Activated CD4-positive, alpha-beta T cell treated with anti-CD3 and anti-CD28 coated beads, Interleukin-2, amount 50 U/mL, for 1 hour (primary cell): ENCODE data around the gene NAT8.
"Not testable (repeated sequence)": the region's sequence is repeated elsewhere in the genome, so short reads cannot be mapped to it uniquely, and the experiment has no call there.

ENCODE experiments used
- DNase-seq: peaks from one replicate; pipeline ENCODE4 v3.0.0-alpha.2; 2020

Gene NAT8

DNA sequence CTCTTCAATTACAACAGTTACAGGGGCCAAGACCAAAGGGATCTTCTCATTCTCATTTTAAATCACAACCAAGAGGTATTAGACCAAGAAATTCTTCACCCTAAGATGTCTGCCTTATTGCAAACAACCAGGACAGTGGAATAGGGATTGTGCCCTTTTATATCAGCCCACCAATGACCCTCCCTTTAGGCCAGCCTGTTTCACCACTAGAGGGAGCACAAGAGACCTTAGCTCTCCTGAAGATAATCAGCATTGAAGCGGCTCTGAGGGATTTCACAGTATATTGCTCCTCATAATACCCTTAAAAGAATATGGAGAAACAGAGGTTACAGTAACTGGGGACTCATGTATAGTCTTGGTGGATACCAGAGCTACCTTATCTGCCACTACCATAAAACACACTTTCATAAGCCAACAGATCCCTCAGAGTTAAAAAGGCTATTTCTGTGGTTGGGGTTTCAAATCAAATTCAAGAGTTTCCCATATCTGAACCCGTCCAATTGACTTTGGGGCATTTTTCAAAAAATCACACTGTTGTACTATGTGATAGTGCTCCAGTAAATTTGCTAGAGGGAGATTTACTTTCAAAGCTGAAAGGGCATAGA is 11.5 kb downstream of the NAT8 start:
- not testable (repeated sequence) for DNase-seq

GRCh38 chr2:73628493-73628892 is 13.7 kb downstream of the NAT8 start:
- DNase-seq: not testable (repeated sequence)

GRCh38 chr2:73626237-73626636 is 16.0 kb downstream of the NAT8 start:
- not testable (repeated sequence) for DNase-seq

DNA sequence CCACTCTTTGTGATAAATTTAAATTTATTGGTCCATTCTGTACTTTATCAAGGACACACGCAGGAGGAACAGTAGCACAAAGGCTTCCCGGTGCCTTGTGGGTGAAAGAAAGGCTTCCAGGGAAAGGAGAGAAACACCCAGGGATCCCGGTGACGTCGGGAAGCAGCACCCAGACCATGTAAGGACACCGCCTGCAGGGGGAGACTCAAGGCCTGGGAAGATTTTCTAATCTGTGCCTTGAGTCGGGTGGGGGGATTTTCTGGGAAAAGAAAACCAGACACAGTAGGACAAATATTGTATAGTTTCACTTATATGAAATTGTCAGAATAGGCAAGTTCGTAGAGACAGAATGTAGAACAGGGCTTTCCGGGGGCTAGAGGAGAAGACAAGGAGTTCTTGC is 17.6 kb downstream of the NAT8 start:
- DNase-seq: not testable (repeated sequence)

GRCh38 chr2:73624036-73624435 is 18.2 kb downstream of the NAT8 start:
- not testable (repeated sequence) for DNase-seq

- not testable (repeated sequence) for DNase-seq
Measured at GRCh38 chr2:73619925-73620324, 22.3 kb downstream of the NAT8 start.

DNA sequence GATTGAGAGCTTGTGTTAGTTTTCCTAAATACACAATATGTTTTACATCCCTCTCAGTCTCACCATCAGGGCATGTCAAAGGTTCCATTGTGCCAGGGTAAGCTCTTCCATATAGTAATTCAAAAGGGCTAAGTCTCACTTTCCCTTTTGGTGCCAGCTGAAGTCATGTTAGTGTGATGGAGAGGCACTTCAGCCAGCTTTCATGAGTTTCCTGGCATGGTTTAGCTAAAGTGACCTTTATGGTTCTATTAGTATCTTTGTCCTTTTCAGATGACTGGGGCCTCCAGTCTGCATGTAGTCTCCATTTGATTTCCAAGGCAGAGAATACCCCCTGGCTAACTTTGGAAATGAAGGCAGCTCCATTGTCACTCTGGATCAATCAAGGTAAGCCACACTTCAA is 27.2 kb downstream of the NAT8 start:
- no peak for DNase-seq

DNA sequence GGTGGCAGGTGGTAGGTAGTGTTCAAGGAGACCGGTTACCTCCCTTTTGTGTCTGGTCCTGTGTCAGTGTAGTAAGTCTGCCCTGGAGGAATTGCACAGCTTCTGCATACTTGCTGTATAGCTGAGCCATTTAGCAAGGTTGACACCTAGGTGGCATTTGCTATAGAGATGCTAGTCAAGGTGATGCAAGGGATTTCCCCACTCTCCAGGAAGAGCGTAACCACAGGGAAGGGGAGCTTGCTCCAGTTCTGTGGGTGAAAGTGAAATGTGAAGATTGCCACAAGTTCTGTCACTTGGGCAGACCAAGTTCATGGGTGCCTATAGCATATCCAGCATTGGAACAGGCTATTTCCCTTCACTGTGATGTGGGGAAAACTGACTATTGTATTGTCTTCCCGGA is 28.1 kb downstream of the NAT8 start:
- DNase-seq: no peak

GRCh38 chr2:73611867-73612266 is 30.4 kb downstream of the NAT8 start:
- DNase-seq: no peak

DNA sequence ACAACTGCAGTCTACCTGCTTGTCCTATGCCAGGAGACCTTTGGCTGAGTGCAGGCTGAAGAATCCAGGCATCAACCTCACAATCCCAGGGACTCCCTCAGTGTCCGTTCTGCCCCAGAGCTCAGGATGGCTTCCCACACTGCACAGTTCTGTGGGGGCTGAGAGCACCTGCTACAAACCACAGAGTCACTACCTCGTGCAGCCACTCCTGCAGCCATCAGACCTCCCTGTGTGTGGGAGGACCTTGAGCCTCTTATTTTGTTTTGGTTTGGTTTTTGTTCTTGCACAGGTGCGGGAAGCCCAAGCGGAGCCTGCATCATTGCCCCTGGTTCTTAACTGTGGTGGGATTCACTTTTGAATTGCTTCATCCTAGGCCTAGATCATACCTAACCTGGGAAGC is 31.0 kb downstream of the NAT8 start:
- no peak for DNase-seq

DNA sequence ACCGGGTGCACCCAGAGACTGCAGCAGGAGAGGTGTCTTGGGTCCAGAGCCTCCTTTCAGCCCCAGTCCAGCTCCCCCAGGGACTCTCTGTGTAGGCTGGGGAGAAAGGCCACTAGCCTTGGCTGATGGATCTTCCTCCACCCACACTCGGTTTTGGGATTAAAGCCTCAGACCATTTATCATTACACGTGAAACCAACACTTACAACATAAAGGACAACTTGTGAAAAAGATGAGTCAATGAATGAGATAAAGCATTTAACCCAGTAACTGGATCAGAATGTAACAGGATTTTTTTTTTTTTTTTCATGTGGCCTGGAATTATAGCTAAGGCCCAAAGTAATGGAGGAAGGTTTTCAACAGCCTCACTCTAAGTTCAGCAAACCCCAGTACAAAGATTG is 32.1 kb downstream of the NAT8 start:
- DNase-seq: no peak

GRCh38 chr2:73604589-73604988 is 37.6 kb downstream of the NAT8 start:
- not testable (repeated sequence) for DNase-seq

DNA sequence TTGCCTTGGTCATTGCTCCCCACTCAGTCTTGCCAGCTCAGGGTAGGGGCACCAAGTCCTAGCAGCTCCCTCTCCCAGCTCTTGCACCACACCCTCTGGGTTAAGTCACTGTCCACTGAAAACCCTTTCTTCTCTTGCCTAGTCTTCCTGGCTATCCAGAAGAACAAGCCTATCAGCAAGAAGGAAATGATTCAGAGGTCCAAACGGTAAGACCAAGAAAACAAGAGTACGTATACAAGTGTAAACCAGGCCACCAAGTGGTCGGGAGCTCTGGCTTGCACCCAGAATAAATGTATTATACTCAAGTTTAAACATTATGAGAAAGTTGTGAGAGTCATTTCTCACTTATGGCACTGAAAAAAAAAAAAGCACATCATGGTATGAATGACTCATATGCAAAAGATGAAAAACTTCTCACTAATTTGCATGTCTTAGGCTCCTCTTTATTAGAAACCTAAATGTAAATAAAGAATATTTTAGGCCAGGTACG is 39.1 kb downstream of the NAT8 start:
- not testable (repeated sequence) for DNase-seq

DNA sequence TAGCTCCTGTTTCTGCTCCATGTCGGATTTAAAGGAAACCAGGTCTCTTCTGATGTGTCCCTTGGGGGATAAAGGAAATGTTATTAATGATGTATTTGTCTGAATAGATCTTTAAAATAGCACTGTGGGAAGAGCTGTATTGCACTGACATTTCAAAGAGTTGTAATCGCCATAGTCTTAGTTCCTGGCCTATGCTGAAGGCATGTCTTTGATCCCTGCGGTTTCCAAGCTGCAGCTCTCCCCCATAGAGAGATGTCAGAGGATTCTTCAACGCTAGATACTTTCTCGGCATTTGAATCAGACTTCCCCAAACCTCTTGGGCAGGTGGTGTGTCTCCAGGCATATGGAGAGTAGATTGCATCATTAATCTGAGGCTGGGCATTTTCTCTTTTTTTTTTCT is 40.4 kb downstream of the NAT8 start:
- no peak for DNase-seq

GRCh38 chr2:73594251-73594650 is 48.0 kb downstream of the NAT8 start:
- no peak for DNase-seq

DNA sequence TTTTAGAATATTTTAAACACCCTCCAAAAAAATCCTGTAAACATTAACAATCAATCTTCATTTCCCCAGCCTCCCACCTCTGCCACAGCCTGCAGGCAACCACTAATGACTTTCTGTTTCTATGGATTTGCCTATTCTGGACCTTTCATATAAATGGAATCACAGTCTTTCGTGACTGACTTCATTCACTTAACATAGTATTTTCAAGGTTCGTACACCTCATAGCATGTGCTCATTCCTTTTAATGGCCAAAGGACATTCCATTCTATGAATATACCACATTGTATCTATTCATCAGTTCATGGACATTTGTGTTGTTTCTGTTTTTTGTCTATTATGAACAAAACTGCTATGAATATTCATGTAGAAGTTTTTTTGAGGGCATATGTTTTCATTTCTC is 48.5 kb downstream of the NAT8 start:
- no peak for DNase-seq
